Measurements from ENCODE around the gene TANC1. TPM values are rescaled to one million over a fixed set of nuclear protein-coding genes. Genes with fewer than 3 reads are reported as not detected.
A peak's percentile ranks its signal among the peaks of the same experiment; 100 is the strongest.

The TANC1 gene
- polyA plus RNA-seq, 1 donor (not counting 4 experiments of a cell fraction or from before 2014, with no cell fraction given), result 33.5 TPM

DNA sequence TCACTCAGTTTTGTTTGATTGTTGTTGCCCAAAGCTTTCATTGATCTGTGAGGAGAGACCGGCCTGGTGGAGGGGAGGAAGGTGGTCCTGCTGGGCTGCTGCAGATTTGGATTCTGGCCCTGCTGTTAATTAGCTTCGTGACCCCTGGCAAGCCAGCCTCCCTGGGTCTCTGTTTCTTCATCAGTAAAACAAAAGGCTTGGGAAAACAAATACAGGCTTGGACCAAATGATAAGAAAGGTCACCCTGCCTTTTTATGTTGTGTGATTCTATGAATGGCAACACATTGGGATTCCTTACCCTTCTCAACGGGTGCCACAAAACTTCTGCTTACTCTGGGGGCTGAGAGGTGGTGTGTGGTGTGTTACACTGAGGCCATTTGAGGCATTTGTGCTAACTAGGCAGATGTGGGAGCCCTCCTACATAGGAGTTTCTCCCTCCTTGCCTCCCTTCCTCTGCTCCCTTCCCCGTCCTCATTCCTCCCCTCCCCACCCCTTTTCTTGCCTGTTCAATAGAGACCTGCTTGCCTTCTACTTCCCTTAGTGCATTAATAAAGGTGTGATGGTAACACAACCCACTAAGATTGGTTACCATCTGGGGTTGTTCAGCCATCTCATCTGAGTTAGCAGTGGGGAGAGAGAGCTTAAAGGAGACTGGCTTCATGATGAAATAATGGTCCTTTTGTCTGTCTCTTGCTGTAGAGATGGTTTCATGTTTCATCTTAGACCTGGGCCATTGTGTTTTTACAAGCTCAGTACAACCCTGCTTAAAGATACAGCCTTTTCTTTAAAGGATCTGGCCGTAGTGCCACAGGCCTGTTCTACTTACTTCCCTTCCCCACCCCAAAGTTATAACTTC, 96.2 kb downstream of the TANC1 start:
- Histone ChIP-seq H3K27ac (ENCODE audit: control insufficient read depth, insufficient read depth, low read length) (no peak overlapping the region), H3K79me2 (ENCODE audit: control insufficient read depth, insufficient read depth, low read length) (peaks cover 40% of the 10 kb centered on the region), H3K36me3 (ENCODE audit: control insufficient read depth in 2 of 2, extremely low read depth in 1 of 2, insufficient read depth in 2 of 2, low read length in 2 of 2) (peaks cover 7 to 10% of the 10 kb centered on the region in 2 experiments), H3K27me3 (ENCODE audit: control insufficient read depth, extremely low read depth, insufficient read depth, low read length) (no peaks in the 10 kb centered on the region), H3K4me2 (ENCODE audit: control insufficient read depth, extremely low read depth, insufficient read depth, low read depth, low read length) (peak overlapping the region; percentile 1), H2AFZ (ENCODE audit: control insufficient read depth, low read length) (no peak overlapping the region), H3K4me3 (ENCODE audit: control insufficient read depth in 2 of 3, extremely low read depth in 1 of 3, insufficient read depth in 2 of 3, low read depth in 1 of 3, low read length in 3 of 3) (no peak overlapping the region), H3K4me1 (ENCODE audit: control insufficient read depth, extremely low read depth, insufficient read depth, low read length) (peaks cover 32% of the 10 kb centered on the region), H3K9me3 (ENCODE audit: control insufficient read depth, low read depth, low read length) (no peaks in the 10 kb centered on the region), H3K9me1 (ENCODE audit: control insufficient read depth, extremely low read depth, insufficient read depth, low read length) (peaks cover 2% of the 10 kb centered on the region), H4K20me1 (ENCODE audit: control insufficient read depth, extremely low read depth, insufficient read depth, low read length) (no peaks in the 10 kb centered on the region), H3K9ac (ENCODE audit: control insufficient read depth, extremely low read depth, insufficient read depth, low read length) (no peak overlapping the region)
- dilution Hi-C loops (cut with MboI; ENCODE audit: extremely low pct_ligation_motif_present, low sequenced_read_pairs), result no loop called here
- TF ChIP-seq, protein P1, sequence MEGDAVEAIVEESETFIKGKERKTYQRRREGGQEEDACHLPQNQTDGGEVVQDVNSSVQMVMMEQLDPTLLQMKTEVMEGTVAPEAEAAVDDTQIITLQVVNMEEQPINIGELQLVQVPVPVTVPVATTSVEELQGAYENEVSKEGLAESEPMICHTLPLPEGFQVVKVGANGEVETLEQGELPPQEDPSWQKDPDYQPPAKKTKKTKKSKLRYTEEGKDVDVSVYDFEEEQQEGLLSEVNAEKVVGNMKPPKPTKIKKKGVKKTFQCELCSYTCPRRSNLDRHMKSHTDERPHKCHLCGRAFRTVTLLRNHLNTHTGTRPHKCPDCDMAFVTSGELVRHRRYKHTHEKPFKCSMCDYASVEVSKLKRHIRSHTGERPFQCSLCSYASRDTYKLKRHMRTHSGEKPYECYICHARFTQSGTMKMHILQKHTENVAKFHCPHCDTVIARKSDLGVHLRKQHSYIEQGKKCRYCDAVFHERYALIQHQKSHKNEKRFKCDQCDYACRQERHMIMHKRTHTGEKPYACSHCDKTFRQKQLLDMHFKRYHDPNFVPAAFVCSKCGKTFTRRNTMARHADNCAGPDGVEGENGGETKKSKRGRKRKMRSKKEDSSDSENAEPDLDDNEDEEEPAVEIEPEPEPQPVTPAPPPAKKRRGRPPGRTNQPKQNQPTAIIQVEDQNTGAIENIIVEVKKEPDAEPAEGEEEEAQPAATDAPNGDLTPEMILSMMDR (optimal IDR thresholded peaks at IDR 0.05 in 1 of 3, IDR thresholded peaks at IDR 0.05 in 1 of 3, conservative IDR thresholded peaks at IDR 0.05 in 1 of 3; ENCODE audit: extremely low read depth in 1 of 3, insufficient read depth in 2 of 3, low read length in 3 of 3), result no peak
- no peak for TF ChIP-seq EZH2 (IDR thresholded peaks at IDR 0.05; ENCODE audit: low read length)
- DNase-seq (ENCODE audit: low read depth, low spot score), result no peak
- FAIRE-seq, result peak; percentile 75

DNA sequence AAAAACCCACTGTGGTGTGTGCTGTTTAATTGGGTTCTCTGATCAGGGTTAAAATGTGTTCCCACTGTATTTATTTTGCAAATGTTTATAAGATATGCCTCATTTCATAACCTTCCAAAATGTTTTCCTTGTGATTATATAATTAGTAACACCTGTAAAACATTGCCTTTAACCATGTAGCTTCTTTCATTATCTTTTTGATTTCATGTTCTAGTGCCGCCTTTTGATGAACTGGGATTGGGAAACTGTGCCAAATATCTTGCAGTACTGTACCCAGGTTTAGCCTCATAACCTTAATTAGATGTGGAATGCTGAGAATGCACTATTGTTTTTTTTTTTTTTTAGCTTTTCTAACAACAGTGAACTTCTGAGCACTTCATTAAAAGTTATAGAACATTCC, 96.9 kb downstream of the TANC1 start:
- no peaks in the 10 kb centered on the region for H4K20me1 ChIP-seq (ENCODE audit: control insufficient read depth, extremely low read depth, insufficient read depth, low read length)
- H3K4me2 ChIP-seq (ENCODE audit: control insufficient read depth, extremely low read depth, insufficient read depth, low read depth, low read length), result peak overlapping the region; percentile 1
- no peak overlapping the region for H3K4me3 ChIP-seq (ENCODE audit: control insufficient read depth in 2 of 3, extremely low read depth in 1 of 3, insufficient read depth in 2 of 3, low read depth in 1 of 3, low read length in 3 of 3)
- H3K9ac ChIP-seq (ENCODE audit: control insufficient read depth, extremely low read depth, insufficient read depth, low read length), result no peak overlapping the region
- peaks cover 2% of the 10 kb centered on the region for H3K9me1 ChIP-seq (ENCODE audit: control insufficient read depth, extremely low read depth, insufficient read depth, low read length)
- dilution Hi-C loops (cut with MboI; ENCODE audit: extremely low pct_ligation_motif_present, low sequenced_read_pairs), result no loop called here
- DNase-seq (ENCODE audit: low read depth, low spot score), result no peak
- peaks cover 35% of the 10 kb centered on the region for H3K79me2 ChIP-seq (ENCODE audit: control insufficient read depth, insufficient read depth, low read length)
- H2AFZ ChIP-seq (ENCODE audit: control insufficient read depth, low read length), result no peak overlapping the region
- no peak for FAIRE-seq
- peaks cover 7 to 10% of the 10 kb centered on the region in 2 experiments for H3K36me3 ChIP-seq (ENCODE audit: control insufficient read depth in 2 of 2, extremely low read depth in 1 of 2, insufficient read depth in 2 of 2, low read length in 2 of 2)
- H3K27me3 ChIP-seq (ENCODE audit: control insufficient read depth, extremely low read depth, insufficient read depth, low read length), result no peaks in the 10 kb centered on the region
- no peak overlapping the region for H3K27ac ChIP-seq (ENCODE audit: control insufficient read depth, insufficient read depth, low read length)
- TF ChIP-seq EZH2 (IDR thresholded peaks at IDR 0.05; ENCODE audit: low read length), result no peak
- TF ChIP-seq, protein P1 (optimal IDR thresholded peaks at IDR 0.05 in 1 of 3, IDR thresholded peaks at IDR 0.05 in 1 of 3, conservative IDR thresholded peaks at IDR 0.05 in 1 of 3; ENCODE audit: extremely low read depth in 1 of 3, insufficient read depth in 2 of 3, low read length in 3 of 3), result no peak
- H3K4me1 ChIP-seq (ENCODE audit: control insufficient read depth, extremely low read depth, insufficient read depth, low read length), result peaks cover 37% of the 10 kb centered on the region
- H3K9me3 ChIP-seq (ENCODE audit: control insufficient read depth, low read depth, low read length), result no peaks in the 10 kb centered on the region
